Epithelial cell of esophagus (primary cell): ENCODE data around the gene CELA2B.
"Not testable (repeated sequence)": the region's sequence is repeated elsewhere in the genome, so short reads cannot be mapped to it uniquely, and the experiment has no call there.

Source experiments
- DNase-seq: peaks from one replicate; pipeline ENCODE4 v3.0.0; 2010; ENCODE audit warnings: low read depth
- H3K4me3 ChIP-seq: 2 replicates; pipeline ENCODE4 v1.5.1; 2011; ENCODE audit warnings: mild to moderate bottlenecking, low read length, control low read depth
- TF ChIP-seq, protein P1 (sequence below): IDR thresholded peaks from 2 replicates; pipeline ENCODE4 v1.5.1; 2011; ENCODE audit warnings: low read depth, mild to moderate bottlenecking, low read length, control low read depth, inconsistent platforms; ENCODE audit not compliant: insufficient read depth; ENCODE audit errors: missing control alignments

Gene CELA2B

DNA sequence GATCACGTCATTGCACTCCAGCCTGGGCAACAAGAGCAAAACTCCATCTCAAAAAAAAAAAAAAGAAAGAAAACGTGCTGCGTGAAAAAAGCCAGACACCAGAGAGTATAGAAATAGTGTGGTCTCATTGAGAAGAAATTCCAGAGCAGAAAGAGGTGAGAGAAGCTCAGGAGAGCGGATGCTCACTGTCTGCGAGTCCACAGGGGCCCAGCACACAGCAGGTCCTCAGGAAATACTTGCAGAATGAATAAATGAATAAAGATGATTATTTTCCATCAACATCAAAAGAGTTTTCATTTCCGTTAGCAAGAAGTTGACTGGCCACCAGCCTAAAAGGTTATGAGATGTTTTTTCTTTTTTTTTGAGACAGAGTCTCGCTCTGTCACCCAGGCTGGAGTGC is 33.7 kb downstream of the CELA2B start:
- TF ChIP-seq, protein P1, sequence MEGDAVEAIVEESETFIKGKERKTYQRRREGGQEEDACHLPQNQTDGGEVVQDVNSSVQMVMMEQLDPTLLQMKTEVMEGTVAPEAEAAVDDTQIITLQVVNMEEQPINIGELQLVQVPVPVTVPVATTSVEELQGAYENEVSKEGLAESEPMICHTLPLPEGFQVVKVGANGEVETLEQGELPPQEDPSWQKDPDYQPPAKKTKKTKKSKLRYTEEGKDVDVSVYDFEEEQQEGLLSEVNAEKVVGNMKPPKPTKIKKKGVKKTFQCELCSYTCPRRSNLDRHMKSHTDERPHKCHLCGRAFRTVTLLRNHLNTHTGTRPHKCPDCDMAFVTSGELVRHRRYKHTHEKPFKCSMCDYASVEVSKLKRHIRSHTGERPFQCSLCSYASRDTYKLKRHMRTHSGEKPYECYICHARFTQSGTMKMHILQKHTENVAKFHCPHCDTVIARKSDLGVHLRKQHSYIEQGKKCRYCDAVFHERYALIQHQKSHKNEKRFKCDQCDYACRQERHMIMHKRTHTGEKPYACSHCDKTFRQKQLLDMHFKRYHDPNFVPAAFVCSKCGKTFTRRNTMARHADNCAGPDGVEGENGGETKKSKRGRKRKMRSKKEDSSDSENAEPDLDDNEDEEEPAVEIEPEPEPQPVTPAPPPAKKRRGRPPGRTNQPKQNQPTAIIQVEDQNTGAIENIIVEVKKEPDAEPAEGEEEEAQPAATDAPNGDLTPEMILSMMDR = no peak
- H3K4me3 ChIP-seq = no peak overlapping the region
- DNase-seq = no peak

GRCh38 chr1:15510611-15511405 is 34.9 kb downstream of the CELA2B start:
- no peak overlapping the region for H3K4me3 ChIP-seq
- TF ChIP-seq, protein P1 = no peak
- DNase-seq = no peak

DNA sequence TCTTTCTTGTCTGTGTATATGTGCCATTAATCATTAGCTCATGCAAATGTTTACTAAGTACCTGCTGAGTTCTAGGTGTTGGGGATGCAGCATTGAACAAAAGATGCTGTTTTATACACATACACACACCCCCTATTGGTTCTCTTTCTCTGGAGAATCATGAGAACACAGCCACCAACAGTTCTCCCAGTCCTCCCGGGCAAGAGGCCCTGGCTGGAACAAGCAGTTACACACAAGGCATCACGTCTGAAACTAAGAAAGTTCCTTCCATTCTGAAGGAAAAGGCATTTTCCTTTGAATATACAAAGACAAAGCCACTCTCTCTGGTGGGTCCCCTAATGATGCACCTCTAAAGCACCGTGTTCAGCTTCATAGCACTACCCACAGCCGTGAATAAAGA is 37.3 kb downstream of the CELA2B start:
- no peak overlapping the region for H3K4me3 ChIP-seq
- no peak for DNase-seq
- TF ChIP-seq, protein P1 = no peak

- TF ChIP-seq, protein P1 = no peak
- no peak overlapping the region for H3K4me3 ChIP-seq
Measured at GRCh38 chr1:15513919-15514318, 38.0 kb downstream of the CELA2B start.

GRCh38 chr1:15514557-15514956 is 38.7 kb downstream of the CELA2B start:
- DNase-seq, H3K4me3 ChIP-seq: not testable (repeated sequence)

More at GRCh38 chr1:15513919-15514318, 38.0 kb downstream of the CELA2B start:
- DNase-seq = no peak

GRCh38 chr1:15515022-15515663 is 39.2 kb downstream of the CELA2B start:
- no peak overlapping the region for H3K4me3 ChIP-seq
- TF ChIP-seq, protein P1 = no peak
- peak; percentile 24 for DNase-seq

DNA sequence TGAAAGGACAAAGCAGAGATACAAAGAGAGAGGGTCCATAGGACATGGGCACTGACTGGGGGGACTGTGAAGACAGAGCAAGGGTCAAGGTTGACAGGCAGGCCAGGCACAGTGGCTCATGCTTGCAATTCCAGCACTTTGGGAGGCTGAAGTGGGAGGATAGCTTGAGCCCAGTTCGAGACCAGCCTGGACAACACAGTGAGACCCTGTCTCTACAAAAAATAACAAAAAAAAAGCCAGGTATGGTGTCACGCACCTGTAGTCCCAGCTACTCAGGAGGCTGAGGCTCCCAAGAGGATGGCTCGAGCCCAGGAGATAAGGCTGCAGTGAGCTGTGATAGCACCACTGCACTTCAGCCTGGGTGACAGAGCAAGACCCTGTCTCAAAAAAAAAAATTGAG is 43.7 kb downstream of the CELA2B start:
- H3K4me3 ChIP-seq = no peak overlapping the region
- TF ChIP-seq, protein P1 = no peak
- DNase-seq = no peak

DNA sequence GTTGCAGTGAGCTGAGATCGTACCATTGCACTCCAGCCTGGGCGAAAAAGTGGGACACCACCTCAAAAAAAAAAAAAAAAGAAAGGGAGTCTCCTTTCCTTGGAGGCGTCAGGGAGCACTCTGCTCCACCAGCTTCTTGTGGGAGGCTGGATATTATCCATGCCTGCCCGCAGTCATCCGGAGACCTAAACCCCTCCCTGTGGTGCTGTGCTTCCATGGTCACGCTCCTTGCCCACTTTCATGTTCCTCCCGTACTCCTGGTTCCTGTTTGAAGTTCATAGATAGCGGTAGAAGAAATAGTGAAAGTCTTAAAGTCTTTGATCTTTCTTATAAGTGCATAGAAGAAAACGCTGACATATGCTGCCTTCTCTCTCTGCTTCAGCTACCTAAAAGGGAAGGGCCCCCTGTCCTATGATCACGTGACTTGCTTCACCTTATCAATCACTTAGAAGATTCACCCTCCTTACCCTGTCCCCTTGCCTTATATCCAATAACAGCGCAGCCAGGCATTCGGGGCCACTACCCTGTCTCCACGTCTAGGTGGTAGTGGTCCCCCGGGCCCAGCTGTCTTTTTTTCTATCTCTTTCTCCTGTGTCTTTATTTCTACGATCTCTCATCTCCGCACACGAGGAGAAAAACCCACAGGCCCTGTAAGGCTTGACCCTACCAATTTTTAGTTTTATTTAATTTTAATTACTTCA is 45.5 kb downstream of the CELA2B start:
- not testable (repeated sequence) for H3K4me3 ChIP-seq

More for the DNA sequence above, 45.5 kb downstream of the CELA2B start:
- DNase-seq = not testable (repeated sequence)
